NOMO-1 treated with dmso at 0.1 percent for 144 hours (cell line): ENCODE results near the gene GIT2.
"Not testable (repeated sequence)": the region's sequence is repeated elsewhere in the genome, so short reads cannot be mapped to it uniquely, and the experiment has no call there.

ENCODE experiments used
- DNase-seq: peaks from one replicate; lab custom pipeline; 2025; ENCODE audit not compliant: unreplicated experiment; lab: John Stamatoyannopoulos, UW

The GIT2 gene

GRCh38 chr12:110005319-110005973 lies 9.3 kb upstream of the GIT2 start:
- no peak for DNase-seq

GRCh38 chr12:110004598-110004997 lies 8.4 kb upstream of the GIT2 start:
- DNase-seq: no peak

GRCh38 chr12:110002676-110003515 lies 6.7 kb upstream of the GIT2 start:
- DNase-seq: no peak

- no peak for DNase-seq
Measured at GRCh38 chr12:110001596-110001995, 5.4 kb upstream of the GIT2 start.

GRCh38 chr12:109999983-110000505 lies 3.9 kb upstream of the GIT2 start:
- no peak for DNase-seq

- no peak for DNase-seq
Measured at GRCh38 chr12:109999649-109999971, 3.4 kb upstream of the GIT2 start.

- DNase-seq: peak; percentile 84
Measured at GRCh38 chr12:109998904-109999648, 2.9 kb upstream of the GIT2 start, which contains the start of gene ANKRD13A. TSS of gene ANKRD13A (plus strand) at chr12:109999430. CDS start at chr12:109999689, 259 bp downstream.

- no peak for DNase-seq
Measured at GRCh38 chr12:109998241-109998903, 2.2 kb upstream of the GIT2 start.

- no peak for DNase-seq
Measured at GRCh38 chr12:109997393-109997792, 1.2 kb upstream of the GIT2 start.

- DNase-seq: no peak
Measured at GRCh38 chr12:109996483-109996853, 300 bp upstream of the GIT2 start.

- no peak for DNase-seq
Measured at GRCh38 chr12:109995361-109995685, 845 bp downstream of the GIT2 start.

GRCh38 chr12:109994401-109995175 lies 1.6 kb downstream of the GIT2 start:
- peak; percentile 36 for DNase-seq

GRCh38 chr12:109993091-109993490 lies 3.1 kb downstream of the GIT2 start:
- DNase-seq: no peak

- no peak for DNase-seq
Measured at GRCh38 chr12:109991586-109991985, 4.6 kb downstream of the GIT2 start.

- no peak for DNase-seq
Measured at GRCh38 chr12:109989380-109989779, 6.8 kb downstream of the GIT2 start.

GRCh38 chr12:109988903-109989302 lies 7.3 kb downstream of the GIT2 start:
- no peak for DNase-seq

GRCh38 chr12:109988274-109988673 lies 7.9 kb downstream of the GIT2 start:
- DNase-seq: no peak

GRCh38 chr12:109987615-109988014 lies 8.6 kb downstream of the GIT2 start:
- no peak for DNase-seq

GRCh38 chr12:109986236-109986635 lies 9.9 kb downstream of the GIT2 start:
- DNase-seq: not testable (repeated sequence)

GRCh38 chr12:109983432-109984142 lies 12.6 kb downstream of the GIT2 start:
- DNase-seq: no peak
